IPS-NIHi7 (cell line): ENCODE results near the gene RFX3.

ENCODE experiments used
- DNase-seq: peaks from one replicate; pipeline ENCODE4 v3.0.0; 2012; ENCODE audit warnings: mixed read lengths; ENCODE audit errors: extremely low spot score

Gene RFX3

GRCh38 chr9:3525836-3526164 is at the start of gene RFX3:
Gene RFX3, minus strand, starts transcription at chr9:3526001. Its CDS starts 130,413 bp downstream, at chr9:3395588.
- DNase-seq, result peak; percentile 86

GRCh38 chr9:3571500-3571899 is 45.7 kb upstream of the RFX3 start:
- no peak for DNase-seq

DNA sequence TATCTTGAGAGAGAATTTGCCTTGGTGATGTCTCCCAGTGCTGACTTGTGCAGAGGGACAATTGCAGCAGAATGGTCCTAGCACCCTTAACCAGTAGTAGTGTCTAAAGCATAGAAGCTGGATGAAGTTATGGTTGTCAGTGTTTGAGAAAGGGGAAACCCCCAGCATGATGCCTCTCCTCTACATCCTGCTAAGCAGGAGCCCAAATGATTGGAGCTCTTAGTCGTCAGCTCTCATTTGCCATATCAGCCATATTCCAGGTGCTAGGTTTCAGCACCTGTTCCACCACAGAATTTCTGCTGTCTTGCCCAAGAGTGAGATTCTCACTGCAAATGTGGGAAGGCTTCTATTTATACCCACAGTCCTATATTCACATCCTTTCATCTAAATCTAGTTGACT is 43.7 kb upstream of the RFX3 start:
- no peak for DNase-seq

DNA sequence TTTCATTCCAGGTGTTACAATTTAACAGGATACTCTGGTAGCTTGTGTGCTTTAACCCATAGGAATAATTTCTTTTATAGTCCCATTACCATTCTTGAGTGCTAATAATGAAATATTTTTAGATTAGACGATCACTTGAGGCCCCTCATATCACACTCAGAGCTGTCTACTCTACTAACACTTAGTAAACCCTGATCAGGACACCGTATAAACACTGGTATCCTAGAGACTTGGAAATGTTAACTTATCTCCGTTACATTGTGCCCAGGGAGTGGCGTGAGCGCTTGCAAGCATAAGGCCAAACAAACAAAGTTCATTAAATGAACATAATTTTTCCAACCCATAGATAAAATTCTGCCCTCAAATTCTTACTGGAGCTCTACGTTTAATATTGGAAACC is 42.2 kb upstream of the RFX3 start:
- no peak for DNase-seq

DNA sequence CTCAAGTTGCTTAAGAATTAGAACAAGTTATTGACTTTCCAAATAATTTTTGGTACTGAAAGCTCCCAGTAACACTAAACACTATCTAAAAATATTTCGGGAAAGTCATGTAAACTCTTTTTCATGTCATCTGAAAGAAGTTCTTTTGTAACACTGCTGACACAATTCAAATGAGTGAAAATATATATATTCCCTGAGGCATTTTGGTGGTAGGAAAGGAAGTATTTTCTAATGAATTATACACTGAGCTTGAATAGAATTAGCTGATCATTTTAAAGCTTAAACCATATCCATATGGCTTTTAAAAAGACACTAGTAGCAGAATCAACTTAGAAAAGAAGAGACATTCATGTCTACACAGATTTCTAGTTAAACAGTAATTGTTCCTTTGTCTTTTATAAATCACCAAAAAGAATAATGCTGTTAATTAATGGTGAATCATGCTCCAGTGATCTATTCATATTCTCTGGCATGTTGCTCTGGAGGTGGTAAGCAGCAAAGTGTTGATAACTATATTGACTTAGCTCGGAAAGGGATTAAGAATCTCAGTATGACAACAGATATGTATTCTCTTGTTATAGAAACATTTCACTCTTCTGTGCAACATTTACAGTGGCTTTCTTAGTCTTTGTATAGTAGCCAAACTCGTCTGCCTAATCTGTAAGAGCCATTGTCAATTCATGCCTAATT is 27.4 kb upstream of the RFX3 start:
- DNase-seq, result no peak

DNA sequence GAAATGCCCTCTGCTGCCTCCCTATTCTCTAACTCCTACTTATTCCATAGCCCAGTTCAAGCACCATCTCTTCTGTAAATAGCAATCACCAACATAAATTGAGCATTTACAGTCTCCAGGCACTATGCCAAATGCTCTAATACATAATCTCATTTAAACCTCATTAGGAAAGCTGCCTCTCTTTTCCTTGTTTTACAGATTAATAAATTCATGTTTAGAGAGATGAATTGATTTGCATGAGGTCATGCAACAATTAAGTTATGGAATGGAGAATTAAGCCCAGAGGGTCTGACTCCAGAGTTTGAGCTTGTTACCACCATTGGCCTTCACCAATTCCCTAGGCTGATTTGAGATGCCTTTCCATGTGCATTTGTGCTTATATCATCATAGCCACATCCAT is 23.4 kb upstream of the RFX3 start:
- DNase-seq, result no peak

GRCh38 chr9:3548648-3549047 is 22.8 kb upstream of the RFX3 start:
- no peak for DNase-seq

DNA sequence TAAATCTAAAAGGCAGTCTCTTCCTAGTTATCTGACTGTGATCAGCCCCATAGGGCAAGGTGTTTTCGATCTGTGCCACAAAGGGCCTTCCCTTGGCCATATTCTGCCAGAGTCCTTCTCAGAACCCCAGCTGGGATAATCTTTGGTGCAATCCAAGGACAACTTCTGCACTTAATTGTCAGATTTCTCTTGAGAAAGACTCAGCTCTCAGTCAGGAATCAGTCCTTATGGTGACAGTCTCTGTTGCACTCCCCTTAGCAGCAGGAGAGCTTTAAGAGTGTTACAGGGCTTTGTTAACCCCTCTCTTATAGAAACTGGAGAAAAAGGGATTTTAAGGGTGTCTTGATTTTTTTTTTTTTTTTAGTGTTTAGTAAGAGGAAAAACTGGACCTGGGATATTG is 15.4 kb upstream of the RFX3 start:
- no peak for DNase-seq

DNA sequence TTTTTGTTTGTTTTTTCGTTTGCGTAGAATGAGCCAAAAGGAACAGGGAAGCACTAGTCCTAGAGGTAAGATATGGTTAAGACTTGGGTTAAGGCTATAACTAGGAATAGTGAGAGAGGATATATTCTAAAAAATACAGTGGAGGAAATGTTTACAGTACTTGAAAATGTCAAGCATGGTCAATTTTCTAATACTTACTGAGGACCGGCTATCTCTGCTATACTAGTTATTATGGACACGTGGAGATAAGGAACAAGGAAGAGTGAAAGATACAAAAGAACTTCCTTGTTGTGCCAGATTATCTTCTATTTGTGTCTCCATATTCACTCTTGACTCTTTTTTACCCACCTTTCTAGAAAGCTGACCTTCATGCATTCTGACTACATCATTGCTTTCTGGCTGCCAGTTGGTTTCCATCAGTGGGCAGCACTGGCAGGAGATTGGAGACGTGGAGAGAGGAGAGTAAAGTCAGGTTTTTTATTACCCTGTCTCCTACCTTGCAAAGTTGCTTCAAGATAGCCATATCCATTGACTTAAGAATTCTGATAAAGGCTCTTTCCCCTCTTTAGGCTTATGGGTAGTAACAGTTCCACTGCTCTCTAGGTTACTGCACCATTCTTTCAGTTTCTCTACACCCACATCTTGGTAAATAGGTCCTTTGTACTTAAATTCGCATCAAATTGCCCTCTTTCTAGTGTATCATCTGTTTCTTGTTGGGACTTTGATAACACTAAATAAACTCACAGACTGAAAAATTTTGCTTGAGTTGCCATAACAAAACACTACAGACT is 9.0 kb upstream of the RFX3 start:
- no peak for DNase-seq

- DNase-seq, result no peak
These were observed 6.4 kb upstream of the RFX3 start for GRCh38 chr9:3532158-3532557.

GRCh38 chr9:3528451-3528850 is 2.6 kb upstream of the RFX3 start:
- DNase-seq, result no peak

- no peak for DNase-seq
These were observed 1.5 kb upstream of the RFX3 start for GRCh38 chr9:3526997-3527940.

DNA sequence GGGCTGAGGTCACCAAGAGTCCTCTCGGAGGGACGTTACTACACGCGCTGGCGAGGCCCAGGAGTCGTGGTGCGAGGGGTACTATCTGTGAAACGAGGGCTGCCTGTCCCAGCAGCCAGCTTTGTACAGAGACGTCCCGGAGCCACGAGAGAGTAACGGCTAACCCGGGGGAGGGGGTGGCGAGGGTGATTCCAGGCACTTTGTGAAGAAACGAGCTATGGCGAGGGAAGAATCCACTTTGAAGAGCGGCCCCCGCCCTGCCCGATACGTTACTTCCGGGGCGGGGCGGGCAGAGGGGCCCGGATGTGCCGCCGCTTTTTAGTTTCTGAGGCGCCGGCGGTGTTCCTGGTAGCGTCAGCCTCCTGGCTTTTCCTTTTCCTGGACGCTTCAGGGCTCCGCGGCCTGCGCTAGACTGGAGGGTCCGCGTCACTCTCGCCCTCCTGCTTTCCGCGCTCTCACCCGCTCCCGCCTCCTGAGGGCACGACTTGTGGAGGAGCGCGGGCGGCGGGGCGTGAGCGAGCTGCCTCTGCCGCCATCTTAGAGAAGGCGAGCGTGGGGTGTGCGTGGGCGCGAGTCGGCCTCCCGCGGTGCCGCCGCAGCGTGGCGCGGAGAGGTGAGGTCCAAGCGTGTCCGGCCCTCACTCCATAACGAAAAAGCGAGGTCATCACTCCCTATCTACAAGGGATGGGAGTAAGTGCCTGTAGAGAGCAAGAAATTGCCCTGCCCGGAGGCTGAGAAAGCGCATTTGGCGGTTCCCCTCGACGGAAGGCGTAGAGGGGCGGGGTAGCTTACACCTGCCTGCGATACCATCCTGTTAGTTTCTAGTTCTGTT is 580 bp upstream of the RFX3 start:
- peak; percentile 76 for DNase-seq

DNA sequence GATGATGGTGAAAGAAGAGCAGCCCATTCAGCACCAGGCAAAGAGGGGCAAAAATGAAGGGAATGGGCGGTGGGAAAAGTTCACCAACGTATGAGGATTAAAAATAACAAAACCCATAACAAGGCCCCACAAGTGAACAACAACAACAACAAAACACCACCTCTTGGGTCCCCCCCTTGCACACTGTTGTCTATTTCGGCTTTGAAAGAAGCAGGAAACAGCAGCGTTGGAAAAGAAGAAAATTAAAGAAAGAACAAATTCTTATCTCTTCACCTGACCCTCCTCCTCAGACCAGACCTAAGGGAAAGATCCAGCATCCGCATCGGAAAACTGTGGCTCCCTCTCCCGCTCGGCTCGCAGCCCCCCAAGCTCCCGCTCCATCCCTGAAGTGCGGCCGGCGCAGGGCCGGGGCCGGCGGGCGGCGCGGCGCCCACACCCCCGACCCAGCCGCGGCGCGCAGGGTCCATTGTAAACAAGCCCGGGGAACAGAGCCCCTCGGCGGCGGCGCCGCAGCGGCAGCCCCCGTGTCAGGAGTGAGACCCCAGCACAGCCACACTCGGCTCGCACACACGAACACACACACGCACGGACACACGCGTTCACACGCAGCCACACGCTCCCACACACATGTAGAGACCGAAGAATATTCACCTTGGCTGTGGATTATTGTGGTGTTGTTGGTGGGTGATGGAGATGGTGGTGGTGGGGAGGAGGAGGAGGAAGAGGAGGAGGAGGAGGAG is 535 bp downstream of the RFX3 start:
- DNase-seq, result peak; percentile 31

DNA sequence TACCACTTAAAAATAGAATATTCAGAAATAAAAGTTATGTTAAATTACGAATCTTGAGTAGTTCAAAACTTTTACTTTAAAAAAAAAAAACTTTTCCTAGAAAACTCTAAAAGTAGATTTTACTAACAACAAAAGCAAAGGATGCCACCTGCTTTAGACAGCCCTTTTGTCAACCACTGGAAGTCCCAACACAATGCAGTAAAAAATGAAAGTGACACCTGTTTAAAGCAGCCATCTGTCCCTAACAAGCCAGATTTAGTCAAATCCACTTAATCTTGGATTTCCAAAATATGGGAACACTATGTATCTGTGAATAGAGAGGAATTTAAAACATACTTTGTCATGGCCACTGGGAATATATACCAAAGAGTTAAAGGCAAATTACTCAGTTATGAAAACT is 3.8 kb downstream of the RFX3 start:
- DNase-seq, result no peak

GRCh38 chr9:3520564-3520963 is 5.2 kb downstream of the RFX3 start:
- no peak for DNase-seq

DNA sequence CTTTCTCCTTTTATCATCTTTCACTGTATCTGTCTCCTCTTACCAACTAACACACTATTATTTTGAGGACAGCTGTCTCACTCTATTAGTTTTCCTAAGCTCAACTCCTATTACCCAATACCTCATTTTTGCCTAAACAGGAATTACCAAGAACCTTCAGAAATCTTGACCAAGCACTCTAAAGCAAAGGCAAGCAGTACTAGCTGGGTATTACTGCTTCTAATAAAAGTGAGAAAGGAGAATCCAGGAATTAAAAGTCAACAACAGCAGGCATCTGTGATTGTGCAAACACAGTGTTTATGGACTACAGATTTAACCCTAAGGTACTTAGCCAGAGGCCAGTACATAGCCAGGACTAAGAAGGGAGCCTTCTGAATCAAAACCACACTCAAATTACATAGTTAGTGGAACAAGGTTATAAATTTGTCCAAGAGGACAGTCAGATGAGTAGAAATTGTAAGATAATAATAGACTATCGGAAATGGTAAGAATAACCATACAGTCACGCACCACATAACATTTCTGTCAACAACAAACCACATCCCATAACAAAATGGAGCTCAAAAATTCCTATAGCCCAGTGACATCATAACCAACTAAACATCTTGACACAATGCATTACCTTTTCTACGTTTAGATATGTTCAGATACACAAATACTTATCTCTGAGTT is 8.3 kb downstream of the RFX3 start:
- DNase-seq, result no peak

DNA sequence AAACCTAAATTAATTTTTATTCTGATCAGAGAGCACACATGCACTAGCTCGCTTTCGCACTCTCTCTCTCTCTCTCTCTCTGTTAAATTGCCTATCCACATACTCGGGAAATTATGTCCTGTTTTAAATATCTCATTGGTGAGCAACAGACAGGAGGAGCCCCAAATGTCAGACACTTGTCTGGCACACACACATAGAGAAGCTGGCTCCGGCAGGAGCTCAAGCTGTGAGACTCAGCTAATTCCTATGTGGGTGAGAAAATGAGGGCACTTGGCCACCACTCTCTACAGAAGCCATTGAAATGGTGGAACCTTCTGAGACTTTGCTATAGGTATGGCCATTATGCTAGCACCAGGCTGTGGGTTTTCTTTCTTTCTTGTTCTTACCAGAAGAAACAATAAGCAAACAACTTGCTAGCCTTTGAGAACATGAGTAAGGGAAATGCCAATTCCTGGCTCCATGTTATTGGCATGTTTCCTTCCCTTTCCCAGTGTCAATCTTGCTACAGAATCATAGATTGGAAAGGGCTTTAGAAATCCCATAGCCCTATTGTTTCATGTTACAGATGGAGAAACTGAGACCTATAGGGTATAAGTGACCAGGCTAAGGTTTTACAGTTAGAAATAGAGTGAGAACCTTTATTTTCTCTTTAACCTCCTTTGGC is 9.0 kb downstream of the RFX3 start:
- no peak for DNase-seq

DNA sequence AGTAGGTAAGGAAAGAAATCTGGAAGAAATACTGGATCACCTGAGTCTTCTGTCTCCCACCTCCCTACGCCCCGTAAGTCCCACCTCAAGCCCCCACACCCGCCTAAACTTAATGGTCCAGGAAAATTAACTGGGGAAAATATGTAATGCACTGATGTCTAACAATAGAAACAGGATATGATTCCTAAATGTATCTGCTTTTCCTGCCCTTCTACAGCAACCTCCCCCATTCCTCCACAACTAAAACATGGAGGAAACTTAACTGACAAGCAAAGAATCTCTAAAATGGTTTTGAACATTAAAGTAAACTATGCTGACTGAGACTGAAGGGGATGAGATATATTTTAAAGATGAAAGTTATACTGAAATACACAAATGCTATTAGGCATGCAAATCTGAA is 10.4 kb downstream of the RFX3 start:
- no peak for DNase-seq

- no peak for DNase-seq
These were observed 11.0 kb downstream of the RFX3 start for GRCh38 chr9:3514786-3515185.
